Right atrium auricular region (tissue), 2 donors: ENCODE measurements around the gene SYCP2. TPM values are rescaled to one million over a fixed set of nuclear protein-coding genes. Genes with fewer than 3 reads are reported as not detected.

ENCODE experiments used
- DNase-seq: peaks from one replicate; pipeline ENCODE4 v3.0.0-alpha.2; 2019; ENCODE audit warnings: low spot score
- H3K27ac ChIP-seq, 2 donors: fragments of 200-600 bp; sonication (generic); 1 replicate in 1 of 2; 2 replicates in 1 of 2; pipeline ENCODE4 v1.5.1; 2016 to 2019
- H3K27me3 ChIP-seq, 2 donors: fragments of 200-600 bp; sonication (generic); one replicate each; pipeline versions ENCODE4 v1.5.1 to v1.6.0; 2017 to 2019
- H3K36me3 ChIP-seq: fragments of 200-600 bp; sonication (generic); one replicate; pipeline ENCODE4 v1.5.1; 2016
- H3K4me1 ChIP-seq, 2 donors: fragments of 200-600 bp; sonication (generic); one replicate each; pipeline versions ENCODE4 v1.5.1 to v1.6.0; 2017 to 2019
- H3K4me3 ChIP-seq, 2 donors: fragments of 200-600 bp; sonication (generic); 1 replicate in 1 of 2; 2 replicates in 1 of 2; pipeline ENCODE4 v1.5.1; 2017 to 2019; ENCODE audit warnings: mild to moderate bottlenecking in 1 of 2, moderate library complexity in 1 of 2
- H3K9me3 ChIP-seq, 2 donors: fragments of 200-600 bp; sonication (generic); one replicate each; pipeline ENCODE4 v1.5.1; 2019
- total RNA-seq, 2 donors: library from RNA; depleted of rRNA; stranded (reverse); fragments of >200 nt; gene quantifications; one replicate each; pipeline ENCODE4 v1.1.0, GENCODE V29; 2016
- TF ChIP-seq, protein P1 (sequence below), 2 donors: fragments of 200-600 bp; sonication (generic); IDR thresholded peaks; one replicate each; pipeline ENCODE4 v1.5.1; 2019; ENCODE audit warnings: antibody characterized with exemption in 2 of 2

The SYCP2 gene, protein sequence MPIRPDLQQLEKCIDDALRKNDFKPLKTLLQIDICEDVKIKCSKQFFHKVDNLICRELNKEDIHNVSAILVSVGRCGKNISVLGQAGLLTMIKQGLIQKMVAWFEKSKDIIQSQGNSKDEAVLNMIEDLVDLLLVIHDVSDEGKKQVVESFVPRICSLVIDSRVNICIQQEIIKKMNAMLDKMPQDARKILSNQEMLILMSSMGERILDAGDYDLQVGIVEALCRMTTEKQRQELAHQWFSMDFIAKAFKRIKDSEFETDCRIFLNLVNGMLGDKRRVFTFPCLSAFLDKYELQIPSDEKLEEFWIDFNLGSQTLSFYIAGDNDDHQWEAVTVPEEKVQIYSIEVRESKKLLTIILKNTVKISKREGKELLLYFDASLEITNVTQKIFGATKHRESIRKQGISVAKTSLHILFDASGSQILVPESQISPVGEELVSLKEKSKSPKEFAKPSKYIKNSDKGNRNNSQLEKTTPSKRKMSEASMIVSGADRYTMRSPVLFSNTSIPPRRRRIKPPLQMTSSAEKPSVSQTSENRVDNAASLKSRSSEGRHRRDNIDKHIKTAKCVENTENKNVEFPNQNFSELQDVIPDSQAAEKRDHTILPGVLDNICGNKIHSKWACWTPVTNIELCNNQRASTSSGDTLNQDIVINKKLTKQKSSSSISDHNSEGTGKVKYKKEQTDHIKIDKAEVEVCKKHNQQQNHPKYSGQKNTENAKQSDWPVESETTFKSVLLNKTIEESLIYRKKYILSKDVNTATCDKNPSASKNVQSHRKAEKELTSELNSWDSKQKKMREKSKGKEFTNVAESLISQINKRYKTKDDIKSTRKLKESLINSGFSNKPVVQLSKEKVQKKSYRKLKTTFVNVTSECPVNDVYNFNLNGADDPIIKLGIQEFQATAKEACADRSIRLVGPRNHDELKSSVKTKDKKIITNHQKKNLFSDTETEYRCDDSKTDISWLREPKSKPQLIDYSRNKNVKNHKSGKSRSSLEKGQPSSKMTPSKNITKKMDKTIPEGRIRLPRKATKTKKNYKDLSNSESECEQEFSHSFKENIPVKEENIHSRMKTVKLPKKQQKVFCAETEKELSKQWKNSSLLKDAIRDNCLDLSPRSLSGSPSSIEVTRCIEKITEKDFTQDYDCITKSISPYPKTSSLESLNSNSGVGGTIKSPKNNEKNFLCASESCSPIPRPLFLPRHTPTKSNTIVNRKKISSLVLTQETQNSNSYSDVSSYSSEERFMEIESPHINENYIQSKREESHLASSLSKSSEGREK (N-terminal part only)
- total RNA-seq = under 1 TPM; 0.56 to 0.79 TPM

DNA sequence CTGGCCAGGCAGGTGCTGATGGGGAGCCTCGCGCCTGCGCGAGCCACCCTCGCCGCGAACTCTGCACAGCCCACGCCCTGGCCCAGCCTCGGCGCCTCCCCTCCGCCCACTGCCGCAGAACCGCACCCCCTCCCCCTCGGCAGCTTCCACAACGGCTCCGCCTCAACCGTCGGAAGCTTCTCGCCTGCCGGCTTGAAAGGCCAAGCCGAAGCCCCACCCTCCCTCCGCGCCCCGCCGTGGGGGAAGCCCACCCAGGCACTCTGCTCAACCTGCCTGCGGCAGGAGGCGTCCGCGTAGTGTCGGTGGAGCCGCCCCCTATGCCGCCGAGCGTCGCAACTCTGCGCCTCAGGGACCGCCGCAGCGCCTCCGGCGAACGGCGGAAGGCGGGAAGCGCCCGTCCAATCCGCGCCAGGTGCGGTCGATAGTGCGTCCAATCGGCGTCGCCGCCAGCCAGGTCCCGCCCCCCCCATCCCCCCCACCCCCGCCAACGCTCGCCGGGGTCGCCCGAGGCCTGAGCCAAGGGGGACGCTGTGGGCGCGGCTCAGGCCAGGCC is at the start of gene SYCP2:
TSS of gene SYCP2 (minus strand) at position 342 of the 553 bp plus-strand sequence. CDS start 11,224 bp downstream, outside the sequence.
- Histone ChIP-seq H3K36me3 (no peaks in the 10 kb centered on the region), H3K4me1 (peaks cover 0 to 34% of the 10 kb centered on the region in 2 donors), H3K4me3 (peak within 1 kb of the TSS; percentile 58 to 81), H3K27me3 (no peaks in the 10 kb centered on the region), H3K27ac (peak within 1 kb of the TSS; percentile 80 to 91), H3K9me3 (no peaks in the 10 kb centered on the region)
- no peak for DNase-seq
- TF ChIP-seq, protein P1, sequence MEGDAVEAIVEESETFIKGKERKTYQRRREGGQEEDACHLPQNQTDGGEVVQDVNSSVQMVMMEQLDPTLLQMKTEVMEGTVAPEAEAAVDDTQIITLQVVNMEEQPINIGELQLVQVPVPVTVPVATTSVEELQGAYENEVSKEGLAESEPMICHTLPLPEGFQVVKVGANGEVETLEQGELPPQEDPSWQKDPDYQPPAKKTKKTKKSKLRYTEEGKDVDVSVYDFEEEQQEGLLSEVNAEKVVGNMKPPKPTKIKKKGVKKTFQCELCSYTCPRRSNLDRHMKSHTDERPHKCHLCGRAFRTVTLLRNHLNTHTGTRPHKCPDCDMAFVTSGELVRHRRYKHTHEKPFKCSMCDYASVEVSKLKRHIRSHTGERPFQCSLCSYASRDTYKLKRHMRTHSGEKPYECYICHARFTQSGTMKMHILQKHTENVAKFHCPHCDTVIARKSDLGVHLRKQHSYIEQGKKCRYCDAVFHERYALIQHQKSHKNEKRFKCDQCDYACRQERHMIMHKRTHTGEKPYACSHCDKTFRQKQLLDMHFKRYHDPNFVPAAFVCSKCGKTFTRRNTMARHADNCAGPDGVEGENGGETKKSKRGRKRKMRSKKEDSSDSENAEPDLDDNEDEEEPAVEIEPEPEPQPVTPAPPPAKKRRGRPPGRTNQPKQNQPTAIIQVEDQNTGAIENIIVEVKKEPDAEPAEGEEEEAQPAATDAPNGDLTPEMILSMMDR (IDR thresholded peaks at IDR 0.05) = no peak

DNA sequence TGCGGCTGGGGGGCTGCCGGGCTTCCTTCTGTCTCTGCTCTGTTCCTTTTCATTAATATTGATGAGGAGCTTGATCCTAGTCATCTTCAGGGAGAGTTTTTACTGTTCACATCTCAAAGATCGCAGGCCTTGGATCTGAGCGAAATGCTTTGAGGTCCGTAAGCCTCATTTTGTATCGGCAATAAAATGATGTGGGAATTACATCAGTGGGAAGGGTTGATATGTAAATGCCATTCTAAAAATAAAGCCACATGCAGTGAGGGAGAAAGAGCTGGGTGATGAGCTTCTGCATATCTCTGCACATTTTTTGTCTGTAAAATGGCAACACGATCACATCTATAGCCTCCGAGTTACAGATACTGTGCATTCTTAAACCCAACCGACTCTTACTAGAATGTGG is 49.6 kb upstream of the SYCP2 start:
- no peak for DNase-seq
- Histone ChIP-seq H3K9me3 (no peaks in the 10 kb centered on the region), H3K27me3 (no peaks in the 10 kb centered on the region), H3K36me3 (no peaks in the 10 kb centered on the region), H3K4me3 (no peak overlapping the region), H3K4me1 (no peaks in the 10 kb centered on the region), H3K27ac (no peak overlapping the region)
- TF ChIP-seq, protein P1 (IDR thresholded peaks at IDR 0.05) = no peak

DNA sequence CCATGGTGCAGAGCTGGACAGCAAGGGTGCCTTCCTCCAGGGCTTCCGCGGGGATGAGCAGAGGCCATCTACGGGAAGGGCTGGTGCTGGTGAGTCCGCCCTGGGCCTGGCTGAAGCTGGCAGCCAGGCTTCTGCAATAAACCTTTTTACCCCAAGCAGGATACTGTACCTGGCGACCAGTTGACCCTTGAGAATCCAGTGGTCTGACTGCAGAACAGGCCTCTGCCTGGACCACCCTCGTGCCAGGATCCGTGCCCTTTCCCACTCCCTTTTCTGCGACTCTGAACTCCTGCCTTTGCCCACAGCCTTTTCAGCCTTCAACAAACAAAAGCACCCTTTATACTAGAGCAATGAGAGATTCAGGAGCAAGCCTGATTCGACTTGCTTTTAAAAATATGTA is 43.6 kb upstream of the SYCP2 start:
- no peak for DNase-seq
- TF ChIP-seq, protein P1 (IDR thresholded peaks at IDR 0.05) = no peak
- no peak overlapping the region for H3K27ac ChIP-seq
- no peaks in the 10 kb centered on the region for H3K4me1 ChIP-seq
- H3K36me3 ChIP-seq = no peaks in the 10 kb centered on the region
- no peak overlapping the region for H3K4me3 ChIP-seq
- H3K9me3 ChIP-seq = no peaks in the 10 kb centered on the region
- no peaks in the 10 kb centered on the region for H3K27me3 ChIP-seq

DNA sequence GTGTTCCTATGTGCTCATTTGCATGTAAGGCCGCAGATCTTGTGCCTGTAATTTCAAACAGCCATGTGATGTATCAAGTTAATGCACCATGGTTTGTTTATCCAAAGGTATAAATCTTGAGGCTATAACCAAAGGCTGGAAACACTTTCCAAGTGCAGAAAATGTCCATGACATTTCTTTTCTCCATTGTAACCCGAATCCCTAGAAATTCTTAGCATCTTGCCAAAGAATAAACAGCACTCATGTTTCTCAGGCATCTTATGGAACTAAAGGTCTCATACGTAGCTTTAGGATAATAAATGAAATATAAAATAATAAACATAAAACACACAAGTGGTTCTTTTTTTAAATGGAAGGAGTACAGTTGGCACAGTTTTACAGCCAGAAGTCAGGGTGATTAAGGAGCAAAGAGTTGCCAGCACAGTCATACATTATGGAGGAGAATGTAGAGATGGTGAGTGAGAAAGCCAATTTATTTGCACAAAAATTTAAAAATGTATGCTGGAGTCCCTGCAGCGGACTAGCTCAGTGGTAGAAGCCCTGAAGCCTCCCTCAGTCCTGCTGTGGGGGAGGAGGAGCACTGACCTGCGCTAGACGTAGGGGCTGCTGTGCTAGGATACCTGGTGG is 42.8 kb upstream of the SYCP2 start:
- no peaks in the 10 kb centered on the region for H3K27me3 ChIP-seq
- DNase-seq = no peak
- H3K4me1 ChIP-seq = no peaks in the 10 kb centered on the region
- H3K4me3 ChIP-seq = no peak overlapping the region
- TF ChIP-seq, protein P1 (IDR thresholded peaks at IDR 0.05) = no peak
- H3K9me3 ChIP-seq = no peaks in the 10 kb centered on the region
- H3K36me3 ChIP-seq = no peaks in the 10 kb centered on the region
- H3K27ac ChIP-seq = no peak overlapping the region
